Stimulated activated CD4-positive, alpha-beta T cell treated with anti-CD3 and anti-CD28 coated beads, TNF-alpha, amount 100 ng/mL, for 48 hours (primary cell): ENCODE measurements around the gene DLEC1.
A peak's percentile ranks its signal among the peaks of the same experiment; 100 is the strongest.

ENCODE experiments used
- DNase-seq, 3 donors: peaks; one replicate each; pipeline ENCODE4 v3.0.0-alpha.2; 2020; ENCODE audit warnings: low read depth in 3 of 3

DLEC1 gene

DNA sequence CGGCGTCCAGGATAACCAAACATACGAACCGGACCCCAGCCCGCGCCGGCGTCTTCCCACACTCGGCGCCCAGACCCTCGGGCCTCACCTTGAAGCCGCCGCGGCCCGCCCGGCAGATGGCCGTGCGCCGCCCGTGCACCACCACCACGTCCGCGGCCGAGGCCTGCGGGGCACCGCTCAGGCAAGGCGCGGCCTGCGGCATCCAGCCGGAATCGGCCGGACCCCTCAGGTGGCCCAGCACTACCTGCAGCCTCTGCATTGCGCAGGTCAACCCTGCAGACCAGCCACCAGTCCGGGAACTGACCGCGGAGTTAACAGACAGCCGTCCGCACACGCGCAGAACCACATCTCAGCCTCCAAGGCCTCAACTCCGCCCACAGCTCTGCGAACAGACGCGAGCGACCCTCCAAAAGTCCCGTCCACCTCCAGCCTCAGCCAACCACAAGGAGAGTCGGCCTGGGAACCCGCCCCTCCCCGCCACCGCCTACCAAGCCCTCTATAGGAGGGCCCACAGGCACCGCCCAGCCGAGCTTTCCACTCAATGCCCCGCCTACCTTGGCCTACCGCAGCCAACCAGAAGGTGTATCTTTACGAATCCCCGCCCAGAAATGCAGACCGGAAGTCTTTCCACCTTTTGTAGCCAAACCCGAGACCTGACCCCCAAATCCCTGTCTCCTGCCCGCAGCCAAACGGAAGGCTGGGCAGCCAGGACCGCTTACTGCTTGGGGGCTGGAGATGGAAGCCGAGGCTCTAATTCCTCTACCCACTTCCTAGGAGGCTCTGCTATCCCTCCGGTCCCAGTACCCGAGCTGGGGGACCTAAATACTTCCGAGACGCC lies 98.0 kb downstream of the DLEC1 start, which contains the start of gene ACAA1:
ACAA1 (minus strand) TSS at position 351 of the 838 bp plus-strand sequence; CDS start at position 259, 92 bp downstream.
- DNase-seq = peak; percentile 96 to 99 (median 97)

DNA sequence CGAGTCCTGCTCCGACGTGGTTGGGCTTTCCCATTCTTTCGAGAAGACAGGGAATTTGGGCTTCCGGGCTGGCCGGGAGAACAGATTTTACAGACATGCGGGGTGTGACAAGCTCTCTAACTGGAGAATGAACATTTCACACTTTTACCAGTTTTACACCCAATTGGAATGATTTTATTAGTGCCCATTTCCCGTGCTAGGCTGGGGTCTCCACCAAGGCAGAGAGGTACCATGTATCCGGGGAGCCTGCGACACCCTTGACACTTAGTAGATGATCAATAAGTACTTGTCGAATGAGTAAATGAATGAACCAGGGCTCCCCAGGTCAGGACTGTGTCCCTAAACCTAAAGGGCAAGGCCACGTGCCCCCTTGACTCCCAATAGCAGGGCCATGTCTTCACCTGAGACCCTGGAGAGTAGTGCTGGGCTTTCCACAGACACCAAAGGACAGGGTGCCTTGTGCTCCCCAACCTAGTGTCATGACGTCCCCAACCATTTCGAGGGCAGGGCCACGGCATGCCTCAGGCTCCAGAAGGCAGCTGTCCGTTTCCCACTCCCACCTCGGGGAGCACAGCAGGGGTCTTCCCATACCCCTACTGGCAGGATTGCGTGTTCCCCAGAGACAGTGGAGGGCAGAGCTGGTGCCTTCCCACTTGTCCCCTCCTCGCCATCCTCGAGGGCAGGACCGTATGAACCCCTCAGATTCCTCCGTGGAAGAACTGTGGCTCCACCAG lies 98.8 kb downstream of the DLEC1 start:
- peak in 1 of 3 donors; percentile 26 for DNase-seq

DNA sequence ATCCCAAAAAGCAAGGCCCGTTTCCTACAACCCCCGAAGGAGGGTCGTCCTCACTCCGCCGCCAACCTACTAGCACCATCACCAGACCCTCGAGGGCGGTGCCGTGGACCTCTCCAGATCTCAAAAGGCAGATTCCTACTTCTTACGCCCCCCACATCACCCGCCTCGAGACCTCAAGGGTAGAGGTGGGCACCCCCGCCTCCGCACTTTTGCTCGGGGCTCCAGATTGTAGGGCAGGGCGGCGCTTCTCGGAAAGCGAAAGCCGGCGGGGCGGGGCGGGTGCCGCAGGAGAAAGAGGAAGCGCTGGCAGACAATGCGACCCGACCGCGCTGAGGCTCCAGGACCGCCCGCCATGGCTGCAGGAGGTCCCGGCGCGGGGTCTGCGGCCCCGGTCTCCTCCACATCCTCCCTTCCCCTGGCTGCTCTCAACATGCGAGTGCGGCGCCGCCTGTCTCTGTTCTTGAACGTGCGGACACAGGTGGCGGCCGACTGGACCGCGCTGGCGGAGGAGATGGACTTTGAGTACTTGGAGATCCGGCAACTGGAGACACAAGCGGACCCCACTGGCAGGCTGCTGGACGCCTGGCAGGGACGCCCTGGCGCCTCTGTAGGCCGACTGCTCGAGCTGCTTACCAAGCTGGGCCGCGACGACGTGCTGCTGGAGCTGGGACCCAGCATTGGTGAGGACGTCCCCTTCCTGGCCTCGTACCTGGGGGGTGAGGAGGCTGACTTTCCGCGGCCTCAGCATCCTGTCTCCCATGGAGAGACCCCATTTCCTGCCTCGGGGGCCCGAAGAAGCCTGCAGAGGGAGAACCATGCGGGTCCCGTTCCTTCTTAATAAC lies 99.6 kb downstream of the DLEC1 start, which contains the start of gene MYD88:
MYD88 (plus strand) TSS at position 313 of the 842 bp plus-strand sequence; CDS start at position 353, 40 bp downstream.
- peak; percentile 62 to 74 (median 65) for DNase-seq

DNA sequence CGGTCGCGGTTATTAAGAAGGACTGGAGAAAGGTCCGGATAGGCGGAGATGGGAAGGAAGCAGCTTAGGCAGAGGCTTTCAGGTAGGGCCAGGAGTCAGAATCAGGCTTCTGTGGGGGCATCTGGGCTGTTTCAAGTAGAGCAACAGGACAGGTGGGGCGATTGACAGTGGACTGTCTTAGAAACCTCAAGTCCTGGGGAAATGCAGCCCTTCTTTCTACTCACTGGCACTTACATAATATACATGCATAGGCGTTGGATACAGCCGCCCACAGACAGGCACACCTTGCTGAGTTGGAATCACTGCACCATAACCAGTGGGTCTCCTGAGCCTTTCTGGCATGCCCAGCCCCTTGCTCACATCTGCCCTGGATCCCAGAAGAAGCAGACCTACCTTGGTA lies 100.2 kb downstream of the DLEC1 start:
- no peak for DNase-seq

DNA sequence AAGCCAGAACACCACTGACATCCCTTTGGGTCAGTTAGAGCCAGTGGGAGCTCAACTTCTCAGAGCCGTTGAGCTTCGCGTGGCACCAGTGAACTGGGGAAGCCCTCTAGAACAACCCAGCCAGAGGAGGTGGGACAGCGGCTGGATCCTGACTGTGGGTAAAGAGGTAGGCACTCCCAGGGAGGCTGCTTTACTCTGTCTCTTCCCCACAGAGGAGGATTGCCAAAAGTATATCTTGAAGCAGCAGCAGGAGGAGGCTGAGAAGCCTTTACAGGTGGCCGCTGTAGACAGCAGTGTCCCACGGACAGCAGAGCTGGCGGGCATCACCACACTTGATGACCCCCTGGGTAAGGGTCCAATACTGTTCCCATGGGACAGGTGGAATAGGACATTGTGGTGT lies 100.6 kb downstream of the DLEC1 start:
- DNase-seq = no peak

GRCh38 chr3:38140326-38141172 lies 101.5 kb downstream of the DLEC1 start:
- no peak for DNase-seq

DNA sequence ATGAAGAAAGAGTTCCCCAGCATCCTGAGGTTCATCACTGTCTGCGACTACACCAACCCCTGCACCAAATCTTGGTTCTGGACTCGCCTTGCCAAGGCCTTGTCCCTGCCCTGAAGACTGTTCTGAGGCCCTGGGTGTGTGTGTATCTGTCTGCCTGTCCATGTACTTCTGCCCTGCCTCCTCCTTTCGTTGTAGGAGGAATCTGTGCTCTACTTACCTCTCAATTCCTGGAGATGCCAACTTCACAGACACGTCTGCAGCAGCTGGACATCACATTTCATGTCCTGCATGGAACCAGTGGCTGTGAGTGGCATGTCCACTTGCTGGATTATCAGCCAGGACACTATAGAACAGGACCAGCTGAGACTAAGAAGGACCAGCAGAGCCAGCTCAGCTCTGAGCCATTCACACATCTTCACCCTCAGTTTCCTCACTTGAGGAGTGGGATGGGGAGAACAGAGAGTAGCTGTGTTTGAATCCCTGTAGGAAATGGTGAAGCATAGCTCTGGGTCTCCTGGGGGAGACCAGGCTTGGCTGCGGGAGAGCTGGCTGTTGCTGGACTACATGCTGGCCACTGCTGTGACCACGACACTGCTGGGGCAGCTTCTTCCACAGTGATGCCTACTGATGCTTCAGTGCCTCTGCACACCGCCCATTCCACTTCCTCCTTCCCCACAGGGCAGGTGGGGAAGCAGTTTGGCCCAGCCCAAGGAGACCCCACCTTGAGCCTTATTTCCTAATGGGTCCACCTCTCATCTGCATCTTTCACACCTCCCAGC lies 102.4 kb downstream of the DLEC1 start:
- no peak for DNase-seq

DNA sequence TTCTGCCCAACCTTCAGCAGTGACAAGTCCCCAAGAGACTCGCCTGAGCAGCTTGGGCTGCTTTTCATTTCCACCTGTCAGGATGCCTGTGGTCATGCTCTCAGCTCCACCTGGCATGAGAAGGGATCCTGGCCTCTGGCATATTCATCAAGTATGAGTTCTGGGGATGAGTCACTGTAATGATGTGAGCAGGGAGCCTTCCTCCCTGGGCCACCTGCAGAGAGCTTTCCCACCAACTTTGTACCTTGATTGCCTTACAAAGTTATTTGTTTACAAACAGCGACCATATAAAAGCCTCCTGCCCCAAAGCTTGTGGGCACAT lies 102.9 kb downstream of the DLEC1 start:
- no peak for DNase-seq

- DNase-seq = no peak
These were observed 104.0 kb downstream of the DLEC1 start for GRCh38 chr3:38142959-38143358.

DNA sequence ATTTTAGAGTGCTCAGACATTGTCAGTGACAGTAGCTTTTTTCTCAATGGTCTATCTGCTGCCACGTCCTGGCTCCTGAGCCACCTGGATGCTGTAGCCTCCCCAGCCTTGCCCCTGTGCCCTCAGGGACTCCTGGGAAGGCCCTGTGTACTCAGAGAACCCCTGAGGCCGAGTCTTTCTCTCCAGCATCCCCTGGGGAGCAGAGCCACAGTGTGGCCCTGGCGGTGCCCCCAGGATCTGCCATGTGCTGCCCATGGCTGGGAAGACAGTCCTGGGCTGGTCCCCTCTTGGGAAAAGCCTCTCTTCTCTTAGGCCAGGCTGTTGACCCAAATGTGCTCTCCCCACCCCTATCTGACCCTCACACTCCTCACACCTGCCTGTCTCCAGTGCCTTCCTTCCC lies 104.5 kb downstream of the DLEC1 start:
- no peak for DNase-seq

GRCh38 chr3:38146504-38146903 lies 107.5 kb downstream of the DLEC1 start:
- DNase-seq = no peak

DNA sequence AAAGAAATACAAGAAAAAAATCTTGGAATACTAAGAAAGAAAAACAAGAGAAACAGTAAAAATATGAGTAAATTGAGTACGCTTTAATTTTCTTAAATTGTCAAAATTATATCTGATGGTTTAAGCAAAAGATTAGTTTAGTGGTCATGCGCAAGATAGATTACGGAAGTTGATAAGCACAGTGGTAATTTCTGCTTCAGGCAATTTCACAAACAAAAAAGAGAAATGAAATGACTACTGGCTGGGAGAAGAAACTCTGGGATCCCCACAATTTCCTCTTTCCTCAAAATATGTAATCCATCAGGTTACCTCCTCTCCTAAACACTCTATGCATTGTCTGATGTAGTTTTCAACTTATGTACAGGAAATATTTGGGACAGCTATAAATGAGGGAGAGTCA lies 108.4 kb downstream of the DLEC1 start:
- DNase-seq = no peak

DNA sequence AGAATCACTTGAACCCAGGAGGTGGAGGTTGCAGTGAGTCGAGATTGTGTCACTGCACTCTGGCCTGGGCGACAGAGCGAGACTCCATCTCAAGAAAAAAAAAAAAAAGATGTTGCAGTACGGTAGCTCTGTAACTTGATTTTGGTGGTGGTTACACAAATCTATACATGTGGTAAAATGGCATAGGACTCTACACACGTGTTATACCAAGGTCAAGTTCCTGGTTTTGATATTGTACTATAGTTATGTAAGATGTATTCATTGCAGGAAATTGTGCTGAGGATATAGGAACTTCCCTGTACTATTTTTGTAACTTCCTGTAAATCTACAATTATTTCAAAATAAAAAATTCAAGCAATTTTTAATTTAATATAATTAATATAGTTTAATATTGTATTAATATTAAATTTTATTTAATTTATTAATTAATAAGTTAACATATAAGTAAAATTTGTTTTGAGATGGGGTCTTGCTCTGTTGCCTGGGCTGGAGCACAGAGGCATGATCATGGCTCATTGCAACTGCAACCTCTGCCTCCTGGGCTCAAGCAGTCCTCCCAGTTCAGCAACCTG lies 109.4 kb downstream of the DLEC1 start:
- no peak for DNase-seq

- DNase-seq = no peak
These were observed 110.7 kb downstream of the DLEC1 start for GRCh38 chr3:38149708-38150107.

DNA sequence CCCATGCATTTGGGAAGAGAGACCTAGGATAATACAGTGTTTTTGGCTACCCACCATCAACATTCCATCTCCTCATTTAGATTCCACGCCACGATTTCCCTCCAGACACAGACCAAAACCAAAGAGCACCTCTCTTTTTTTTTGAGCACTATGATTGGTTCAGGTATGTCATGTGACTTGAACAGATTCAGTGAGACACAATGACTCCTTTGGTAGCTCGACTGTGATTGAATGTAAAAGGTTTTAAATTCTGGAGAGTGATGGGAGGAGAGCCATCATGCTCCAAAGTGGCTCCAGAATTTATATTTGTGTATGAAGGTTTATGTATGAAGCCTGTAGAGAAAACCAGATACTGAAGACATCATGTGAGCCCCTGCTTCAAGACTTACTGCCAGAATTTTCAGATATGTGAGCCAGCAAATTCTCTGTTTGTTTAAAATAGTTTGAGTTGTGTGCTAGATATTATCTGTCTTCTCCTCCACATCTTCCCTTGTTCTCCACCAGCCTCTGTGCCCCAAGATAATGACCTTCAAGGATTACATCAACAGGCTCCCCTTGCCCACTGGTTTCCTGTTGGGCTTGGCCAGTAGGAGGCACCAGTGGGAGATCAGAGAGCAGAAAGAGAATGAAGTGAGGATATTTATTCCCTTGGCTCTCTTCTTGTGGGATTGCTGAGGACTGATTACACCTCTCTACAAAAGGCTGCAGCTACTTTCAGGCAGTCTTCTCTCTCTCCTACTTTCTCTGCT lies 111.9 kb downstream of the DLEC1 start:
- DNase-seq = no peak

DNA sequence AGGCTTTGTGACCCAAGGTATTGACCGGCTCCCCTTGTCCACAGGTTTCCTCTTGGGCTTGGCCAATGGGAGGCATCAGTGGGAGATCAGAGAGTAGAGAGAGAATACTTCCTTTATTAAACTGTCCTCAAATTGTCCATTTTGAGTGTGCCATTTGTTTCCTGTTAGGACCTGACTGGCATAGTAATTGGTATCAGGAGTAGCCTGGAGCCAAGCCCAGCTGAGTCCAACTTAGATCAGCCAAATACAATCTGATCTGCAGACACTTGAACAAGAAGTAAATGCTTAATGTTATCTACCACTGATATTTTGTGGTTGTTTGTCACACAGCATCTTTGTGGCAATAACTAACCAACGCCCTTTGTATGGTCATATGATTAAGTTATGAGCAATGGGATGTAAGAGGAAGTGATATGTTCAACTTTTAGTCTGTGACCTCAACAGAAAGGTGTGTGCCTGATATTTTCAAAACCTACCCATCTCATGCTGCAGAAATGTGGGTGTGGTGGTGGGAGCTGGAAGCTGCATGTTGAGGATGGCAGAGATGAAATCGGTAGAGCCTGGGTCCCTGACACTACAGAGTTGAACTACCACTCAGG lies 112.8 kb downstream of the DLEC1 start:
- no peak for DNase-seq

DNA sequence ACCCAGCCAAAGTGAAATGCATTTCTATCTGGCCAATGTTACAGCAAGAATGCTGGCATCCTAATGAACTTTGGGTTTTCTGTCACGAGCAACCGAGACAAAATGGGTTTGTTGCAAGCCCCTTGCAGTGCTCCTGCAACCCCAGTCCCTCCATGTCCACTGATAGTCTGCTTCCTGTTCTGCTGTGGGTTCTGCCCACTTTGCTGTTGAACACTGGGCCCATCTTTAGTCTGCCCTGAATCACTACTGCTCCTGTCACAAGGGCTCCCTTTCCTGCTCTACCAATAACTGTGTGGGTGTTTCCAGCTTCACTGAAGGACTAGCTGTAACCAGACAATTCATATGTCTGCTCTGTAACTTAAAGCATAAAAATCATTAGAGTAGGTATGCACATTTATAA lies 113.6 kb downstream of the DLEC1 start:
- no peak for DNase-seq

DNA sequence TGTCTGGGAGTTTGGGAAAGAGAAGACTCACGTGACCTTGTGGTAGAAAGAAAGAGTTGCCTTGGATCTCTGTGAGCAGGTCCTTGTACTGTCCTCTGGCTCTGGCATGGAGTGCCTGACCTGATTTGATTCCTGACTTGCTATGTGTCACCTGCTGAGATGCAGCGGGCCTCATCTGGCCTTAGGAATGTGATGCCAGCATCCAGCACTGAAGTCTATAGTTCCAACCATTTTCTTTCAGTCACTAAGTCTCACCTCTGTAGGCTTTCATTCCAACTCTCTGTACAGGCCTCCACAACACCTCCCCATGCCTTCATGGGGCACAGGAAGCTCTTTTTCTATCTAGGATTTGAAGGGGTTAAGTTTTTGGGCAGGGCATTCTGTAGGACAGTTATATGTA lies 114.2 kb downstream of the DLEC1 start:
- no peak for DNase-seq

GRCh38 chr3:38154033-38154494 lies 115.1 kb downstream of the DLEC1 start:
- no peak for DNase-seq
